GM19463 (cell line): ENCODE measurements around the gene KLHL2.
"Not testable (repeated sequence)": the region's sequence is repeated elsewhere in the genome, so short reads cannot be mapped to it uniquely, and the experiment has no call there.

ENCODE experiments used
- ATAC-seq: cut with Tn5 transposase; IDR thresholded peaks from one replicate; pipeline ENCODE4 v1.9.1; 2021; ENCODE audit warnings: mild to moderate bottlenecking, moderate library complexity; ENCODE audit not compliant: unreplicated experiment

KLHL2 gene

GRCh38 chr4:165229490-165230200, 22.3 kb downstream of the KLHL2 start:
- not testable (repeated sequence) for ATAC-seq

- peak; percentile 44 for ATAC-seq
Measured at GRCh38 chr4:165232623-165233433, 25.5 kb downstream of the KLHL2 start.

GRCh38 chr4:165234766-165235165, 27.4 kb downstream of the KLHL2 start:
- ATAC-seq: no peak

GRCh38 chr4:165236852-165237251, 29.5 kb downstream of the KLHL2 start:
- ATAC-seq: not testable (repeated sequence)

- ATAC-seq: peak; percentile 63
Measured at GRCh38 chr4:165238041-165238640, 30.8 kb downstream of the KLHL2 start.

- not testable (repeated sequence) for ATAC-seq
Measured at GRCh38 chr4:165240761-165241160, 33.4 kb downstream of the KLHL2 start.

GRCh38 chr4:165244148-165244547, 36.8 kb downstream of the KLHL2 start:
- ATAC-seq: not testable (repeated sequence)

GRCh38 chr4:165244587-165245186, 37.3 kb downstream of the KLHL2 start:
- not testable (repeated sequence) for ATAC-seq

GRCh38 chr4:165248102-165248501, 40.7 kb downstream of the KLHL2 start:
- no peak for ATAC-seq

- not testable (repeated sequence) for ATAC-seq
Measured at GRCh38 chr4:165248904-165249303, 41.5 kb downstream of the KLHL2 start.

GRCh38 chr4:165254771-165255170, 47.4 kb downstream of the KLHL2 start:
- not testable (repeated sequence) for ATAC-seq

GRCh38 chr4:165255439-165255838, 48.1 kb downstream of the KLHL2 start:
- ATAC-seq: peak; percentile 93

GRCh38 chr4:165256074-165256659, 48.8 kb downstream of the KLHL2 start:
- not testable (repeated sequence) for ATAC-seq

- not testable (repeated sequence) for ATAC-seq
Measured at GRCh38 chr4:165259776-165260175, 52.4 kb downstream of the KLHL2 start.

- not testable (repeated sequence) for ATAC-seq
Measured at GRCh38 chr4:165262306-165262705, 54.9 kb downstream of the KLHL2 start.

- not testable (repeated sequence) for ATAC-seq
Measured at GRCh38 chr4:165263466-165263865, 56.1 kb downstream of the KLHL2 start.

GRCh38 chr4:165269931-165270330, 62.6 kb downstream of the KLHL2 start:
- not testable (repeated sequence) for ATAC-seq

GRCh38 chr4:165273443-165273842, 66.1 kb downstream of the KLHL2 start:
- not testable (repeated sequence) for ATAC-seq

- ATAC-seq: peak; percentile 72
Measured at GRCh38 chr4:165275357-165275756, 68.0 kb downstream of the KLHL2 start.

GRCh38 chr4:165279531-165279930, 72.2 kb downstream of the KLHL2 start:
- ATAC-seq: not testable (repeated sequence)

GRCh38 chr4:165284697-165285096, 77.3 kb downstream of the KLHL2 start:
- ATAC-seq: not testable (repeated sequence)
